ENCODE data around the gene CCDC88C. TPM values are rescaled to one million over a fixed set of nuclear protein-coding genes. Genes with fewer than 3 reads are reported as not detected.

CCDC88C gene
- total RNA-seq, 1 donor from 2014 or later: 39.3 TPM

DNA sequence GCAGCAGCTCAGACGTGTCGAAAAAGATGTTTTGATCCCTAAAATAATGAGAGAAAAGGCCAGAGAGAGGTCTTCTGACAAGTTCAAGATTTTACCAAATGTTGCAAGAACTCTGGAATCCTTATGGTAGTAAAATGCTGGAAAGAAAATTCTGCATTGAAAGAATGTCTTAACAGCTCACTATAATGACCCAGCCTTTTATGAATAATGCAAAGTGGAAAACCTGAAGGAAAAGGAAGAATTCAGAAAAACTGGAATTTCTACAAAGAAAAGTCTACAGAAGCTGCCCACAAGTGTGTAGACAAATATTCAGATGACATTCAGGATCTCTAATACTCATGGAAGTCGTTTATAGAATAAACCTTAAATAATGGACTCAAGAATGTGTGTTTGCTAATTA, 1.8 kb upstream of the CCDC88C start:
- TF ChIP-seq, protein P1, sequence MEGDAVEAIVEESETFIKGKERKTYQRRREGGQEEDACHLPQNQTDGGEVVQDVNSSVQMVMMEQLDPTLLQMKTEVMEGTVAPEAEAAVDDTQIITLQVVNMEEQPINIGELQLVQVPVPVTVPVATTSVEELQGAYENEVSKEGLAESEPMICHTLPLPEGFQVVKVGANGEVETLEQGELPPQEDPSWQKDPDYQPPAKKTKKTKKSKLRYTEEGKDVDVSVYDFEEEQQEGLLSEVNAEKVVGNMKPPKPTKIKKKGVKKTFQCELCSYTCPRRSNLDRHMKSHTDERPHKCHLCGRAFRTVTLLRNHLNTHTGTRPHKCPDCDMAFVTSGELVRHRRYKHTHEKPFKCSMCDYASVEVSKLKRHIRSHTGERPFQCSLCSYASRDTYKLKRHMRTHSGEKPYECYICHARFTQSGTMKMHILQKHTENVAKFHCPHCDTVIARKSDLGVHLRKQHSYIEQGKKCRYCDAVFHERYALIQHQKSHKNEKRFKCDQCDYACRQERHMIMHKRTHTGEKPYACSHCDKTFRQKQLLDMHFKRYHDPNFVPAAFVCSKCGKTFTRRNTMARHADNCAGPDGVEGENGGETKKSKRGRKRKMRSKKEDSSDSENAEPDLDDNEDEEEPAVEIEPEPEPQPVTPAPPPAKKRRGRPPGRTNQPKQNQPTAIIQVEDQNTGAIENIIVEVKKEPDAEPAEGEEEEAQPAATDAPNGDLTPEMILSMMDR (conservative IDR thresholded peaks at IDR 0.05): no peak
- H3K4me1 Mint-ChIP-seq (ENCODE audit: unreplicated experiment): peaks cover 27% of the 10 kb centered on the region
- H3K36me3 Mint-ChIP-seq: peaks cover 2% of the 10 kb centered on the region
- DNase-seq (ENCODE audit: extremely low spot score, unreplicated experiment): no peak
- no peak overlapping the region for H3K27ac Mint-ChIP-seq
- peaks cover 17% of the 10 kb centered on the region for H3K27me3 Mint-ChIP-seq
- peak overlapping the region; percentile 78 for H3K4me3 Mint-ChIP-seq
- no peaks in the 10 kb centered on the region for H3K9me3 Mint-ChIP-seq

DNA sequence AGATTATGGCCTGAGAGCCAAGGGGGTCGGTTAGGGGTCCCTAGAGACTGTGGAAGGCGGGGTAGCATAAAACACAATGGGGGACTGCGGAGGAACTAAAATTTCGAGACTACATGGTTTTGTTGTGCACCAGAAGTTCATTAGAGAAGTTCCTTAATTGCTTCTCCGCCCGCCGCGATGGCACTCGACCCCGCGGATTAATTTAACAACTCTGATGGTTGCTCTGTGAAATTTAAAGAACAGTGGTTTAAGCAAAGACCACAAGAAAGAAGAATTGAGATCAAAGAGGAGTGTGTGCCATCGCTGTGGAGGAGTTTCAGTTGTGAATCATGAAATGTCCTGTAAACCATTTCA, 1.4 kb upstream of the CCDC88C start:
- Mint-ChIP-seq H3K4me1 (ENCODE audit: unreplicated experiment) (peaks cover 28% of the 10 kb centered on the region), H3K4me3 (peak overlapping the region; percentile 78), H3K36me3 (peaks cover 3% of the 10 kb centered on the region), H3K27me3 (peaks cover 17% of the 10 kb centered on the region), H3K9me3 (no peaks in the 10 kb centered on the region), H3K27ac (peak overlapping the region; percentile 62)
- TF ChIP-seq, protein P1 (conservative IDR thresholded peaks at IDR 0.05): peak; percentile 42
- no peak for DNase-seq (ENCODE audit: extremely low spot score, unreplicated experiment)

DNA sequence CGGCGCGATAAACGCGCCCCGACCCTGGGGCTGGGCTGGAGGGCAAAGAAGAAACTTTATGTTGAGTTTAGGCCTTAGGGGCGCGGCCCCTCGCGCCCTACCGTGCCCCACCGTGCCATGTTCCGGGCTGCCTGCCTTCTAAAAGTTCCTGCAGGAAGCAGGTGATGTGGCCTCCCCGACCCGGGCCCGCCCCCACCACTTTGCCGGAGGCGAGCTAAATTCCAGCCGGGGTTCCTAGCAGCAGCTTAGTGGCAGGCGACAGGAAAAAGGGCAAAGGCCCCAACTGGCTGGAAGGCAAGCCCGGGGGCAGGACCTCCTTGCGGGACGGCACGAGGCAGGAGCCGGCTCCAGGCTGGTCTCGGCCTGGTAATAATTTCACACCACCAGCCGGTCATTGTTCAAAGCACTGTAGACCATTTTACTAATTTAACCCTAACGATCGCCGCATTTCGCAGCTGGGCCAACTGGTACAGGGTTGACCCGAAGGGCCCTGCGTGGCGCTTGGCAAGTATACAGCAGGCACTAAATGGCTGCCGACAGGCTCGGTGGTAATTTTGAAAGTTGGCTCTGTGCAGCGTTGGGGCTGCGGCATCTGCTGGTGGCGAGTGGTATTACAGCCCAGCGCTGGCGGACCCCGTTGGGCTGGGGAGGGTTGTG, 895 bp upstream of the CCDC88C start:
- TF ChIP-seq, protein P1 (conservative IDR thresholded peaks at IDR 0.05): peak; percentile 95

DNA sequence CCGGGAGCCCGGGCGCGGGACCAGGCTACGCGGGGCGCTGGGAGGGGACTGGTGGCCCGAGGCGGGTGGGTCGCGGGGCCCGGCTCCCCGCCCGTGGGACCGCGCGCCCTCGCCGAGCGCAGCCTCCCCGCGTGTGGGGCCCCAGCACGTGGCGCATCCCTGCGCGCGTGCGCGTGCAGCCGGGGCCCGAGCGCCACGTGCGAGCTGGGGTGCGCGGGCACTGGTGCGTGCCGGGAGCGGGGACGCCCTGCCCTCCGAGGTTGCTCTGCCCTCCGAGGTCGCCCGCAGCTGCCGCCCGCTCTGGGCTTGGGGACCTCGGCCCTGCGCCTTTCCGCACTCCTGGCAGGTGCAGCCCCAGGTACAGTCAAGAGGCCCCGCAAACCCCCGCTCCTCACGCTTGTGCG, 365 bp upstream of the CCDC88C start:
- H3K36me3 Mint-ChIP-seq: peaks cover 3% of the 10 kb centered on the region
- peaks cover 17% of the 10 kb centered on the region for H3K27me3 Mint-ChIP-seq
- TF ChIP-seq, protein P1 (conservative IDR thresholded peaks at IDR 0.05): no peak
- H3K4me1 Mint-ChIP-seq (ENCODE audit: unreplicated experiment): peaks cover 36% of the 10 kb centered on the region
- H3K4me3 Mint-ChIP-seq: peak overlapping the region; percentile 78
- H3K9me3 Mint-ChIP-seq: no peaks in the 10 kb centered on the region
- DNase-seq (ENCODE audit: extremely low spot score, unreplicated experiment): no peak
- H3K27ac Mint-ChIP-seq: no peak overlapping the region

More for the DNA sequence above, 895 bp upstream of the CCDC88C start:
- peak; percentile 82 for DNase-seq (ENCODE audit: extremely low spot score, unreplicated experiment)
- H3K9me3 Mint-ChIP-seq: no peaks in the 10 kb centered on the region
- H3K27ac Mint-ChIP-seq: peak overlapping the region; percentile 62
- peaks cover 3% of the 10 kb centered on the region for H3K36me3 Mint-ChIP-seq
- H3K4me1 Mint-ChIP-seq (ENCODE audit: unreplicated experiment): peaks cover 32% of the 10 kb centered on the region
- peaks cover 17% of the 10 kb centered on the region for H3K27me3 Mint-ChIP-seq
- peak overlapping the region; percentile 78 for H3K4me3 Mint-ChIP-seq

DNA sequence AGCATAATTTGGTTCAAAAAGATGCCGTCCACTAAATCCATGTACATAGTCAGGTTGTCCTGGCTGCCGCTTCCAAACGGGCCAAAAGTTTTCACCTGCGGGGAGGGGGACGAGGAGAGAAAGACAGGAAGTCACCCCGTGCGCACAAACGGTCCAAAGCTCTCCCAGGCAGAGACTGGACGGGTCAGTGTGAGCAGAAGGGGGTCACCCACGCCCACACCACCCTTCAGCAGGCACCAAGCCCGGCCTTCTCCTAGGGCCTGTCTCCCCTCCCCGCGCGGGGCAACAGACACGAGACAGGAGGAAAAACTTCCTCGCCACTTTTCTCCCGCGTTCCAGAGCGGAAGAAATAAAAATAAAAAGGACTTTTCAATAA, 888 bp downstream of the CCDC88C start:
- peaks cover 17% of the 10 kb centered on the region for H3K27me3 Mint-ChIP-seq
- no peak for DNase-seq (ENCODE audit: extremely low spot score, unreplicated experiment)

More for the DNA sequence above, 888 bp downstream of the CCDC88C start:
- Mint-ChIP-seq H3K27ac (peak overlapping the region; percentile 70), H3K4me3 (peak overlapping the region; percentile 91), H3K36me3 (peaks cover 3% of the 10 kb centered on the region), H3K9me3 (no peaks in the 10 kb centered on the region), H3K4me1 (ENCODE audit: unreplicated experiment) (peaks cover 38% of the 10 kb centered on the region)
- TF ChIP-seq, protein P1 (conservative IDR thresholded peaks at IDR 0.05): no peak

Data from type B pancreatic cell (in vitro differentiated cells).